Endothelial cell (in vitro differentiated cells): Measurements from ENCODE around the gene ERMP1. TPM values are rescaled to one million over a fixed set of nuclear protein-coding genes. Genes with fewer than 3 reads are reported as not detected.

Source experiments
- DNase-seq: peaks from one replicate; pipeline ENCODE4 v3.0.0; 2021; ENCODE audit warnings: low spot score
- H3K27ac Mint-ChIP-seq: one replicate; pipeline ENCODE4 v1.8.0; 2021; ENCODE audit warnings: mixed read lengths, inconsistent platforms; ENCODE audit not compliant: unreplicated experiment
- H3K27me3 Mint-ChIP-seq: one replicate; pipeline ENCODE4 v1.8.0; 2021; ENCODE audit warnings: mild to moderate bottlenecking, moderate library complexity, mixed read lengths, inconsistent platforms; ENCODE audit not compliant: unreplicated experiment
- H3K36me3 Mint-ChIP-seq: one replicate; pipeline ENCODE4 v1.8.0; 2021; ENCODE audit warnings: mild to moderate bottlenecking, low read depth, mixed read lengths, inconsistent platforms; ENCODE audit not compliant: unreplicated experiment
- H3K4me1 Mint-ChIP-seq: one replicate; pipeline ENCODE4 v1.8.0; 2021; ENCODE audit warnings: mild to moderate bottlenecking, mixed read lengths, inconsistent platforms; ENCODE audit not compliant: unreplicated experiment
- H3K4me3 Mint-ChIP-seq: one replicate; pipeline ENCODE4 v1.8.0; 2021; ENCODE audit warnings: mild to moderate bottlenecking, mixed read lengths, inconsistent platforms; ENCODE audit not compliant: unreplicated experiment
- H3K9me3 Mint-ChIP-seq: one replicate; pipeline ENCODE4 v1.8.0; 2021; ENCODE audit warnings: mixed read lengths, inconsistent platforms; ENCODE audit not compliant: unreplicated experiment
- CTCF ChIP-seq: fragments of 200-600 bp; sonication (generic); IDR thresholded peaks from one replicate; pipeline ENCODE4 v1.5.0; 2021; ENCODE audit warnings: antibody characterized with exemption; ENCODE audit not compliant: unreplicated experiment
- total RNA-seq: library from RNA; stranded (reverse); fragmentation: NEBNext Ultra II Directional; extraction: Animal tissue kit (Norgen Biotek cat#: 25700); gene quantifications from one replicate; pipeline ENCODE4 v1.2.1, GENCODE V29; 2021; ENCODE audit not compliant: unreplicated experiment

ERMP1 gene
- total RNA-seq, 1 donor from 2014 or later = 13.4 TPM

- Mint-ChIP-seq H3K27ac (no peak overlapping the region), H3K36me3 (peaks cover 4% of the 10 kb centered on the region)
- DNase-seq = no peak
These were observed 7.7 kb downstream of the ERMP1 start for GRCh38 chr9:5825223-5825622.

GRCh38 chr9:5820425-5820824, 12.5 kb downstream of the ERMP1 start:
- no peak for DNase-seq
- Mint-ChIP-seq H3K36me3 (peaks cover 10% of the 10 kb centered on the region), H3K27ac (no peak overlapping the region), H3K4me1 (no peaks in the 10 kb centered on the region), H3K4me3 (no peak overlapping the region), H3K27me3 (peaks cover 1% of the 10 kb centered on the region), H3K9me3 (no peaks in the 10 kb centered on the region)
- no peak for TF ChIP-seq CTCF

More at GRCh38 chr9:5825223-5825622, 7.7 kb downstream of the ERMP1 start:
- Mint-ChIP-seq H3K4me3 (no peak overlapping the region), H3K27me3 (peaks cover 1% of the 10 kb centered on the region), H3K9me3 (no peaks in the 10 kb centered on the region), H3K4me1 (no peaks in the 10 kb centered on the region)
- TF ChIP-seq CTCF = no peak

- TF ChIP-seq CTCF = no peak
- no peak overlapping the region for H3K4me3 Mint-ChIP-seq
- H3K27ac Mint-ChIP-seq = no peak overlapping the region
- no peaks in the 10 kb centered on the region for H3K4me1 Mint-ChIP-seq
- peaks cover 1% of the 10 kb centered on the region for H3K27me3 Mint-ChIP-seq
- H3K9me3 Mint-ChIP-seq = no peaks in the 10 kb centered on the region
- no peak for DNase-seq
- peaks cover 6% of the 10 kb centered on the region for H3K36me3 Mint-ChIP-seq
These were observed 13.7 kb downstream of the ERMP1 start for GRCh38 chr9:5819174-5819573.

- peaks cover 1% of the 10 kb centered on the region for H3K27me3 Mint-ChIP-seq
- TF ChIP-seq CTCF = no peak
- H3K27ac Mint-ChIP-seq = no peak overlapping the region
- no peak overlapping the region for H3K4me3 Mint-ChIP-seq
- no peaks in the 10 kb centered on the region for H3K9me3 Mint-ChIP-seq
- DNase-seq = no peak
- H3K4me1 Mint-ChIP-seq = no peaks in the 10 kb centered on the region
- H3K36me3 Mint-ChIP-seq = peaks cover 6% of the 10 kb centered on the region
These were observed 14.3 kb downstream of the ERMP1 start for GRCh38 chr9:5818424-5819142.

- Mint-ChIP-seq H3K4me3 (no peak overlapping the region), H3K9me3 (no peaks in the 10 kb centered on the region), H3K36me3 (peaks cover 6% of the 10 kb centered on the region), H3K27ac (no peak overlapping the region), H3K27me3 (peaks cover 1% of the 10 kb centered on the region), H3K4me1 (no peaks in the 10 kb centered on the region)
- no peak for DNase-seq
- TF ChIP-seq CTCF = no peak
These were observed 15.1 kb downstream of the ERMP1 start for GRCh38 chr9:5817862-5818261.
